HG03558 (cell line): Measurements from ENCODE around the gene NME3.

Experiments used
- ATAC-seq: cut with Tn5 transposase; IDR thresholded peaks from one replicate; pipeline ENCODE4 v1.9.1; 2021; ENCODE audit warnings: moderate number of reproducible peaks; ENCODE audit not compliant: unreplicated experiment; ENCODE audit errors: extremely low read depth

NME3 gene

DNA sequence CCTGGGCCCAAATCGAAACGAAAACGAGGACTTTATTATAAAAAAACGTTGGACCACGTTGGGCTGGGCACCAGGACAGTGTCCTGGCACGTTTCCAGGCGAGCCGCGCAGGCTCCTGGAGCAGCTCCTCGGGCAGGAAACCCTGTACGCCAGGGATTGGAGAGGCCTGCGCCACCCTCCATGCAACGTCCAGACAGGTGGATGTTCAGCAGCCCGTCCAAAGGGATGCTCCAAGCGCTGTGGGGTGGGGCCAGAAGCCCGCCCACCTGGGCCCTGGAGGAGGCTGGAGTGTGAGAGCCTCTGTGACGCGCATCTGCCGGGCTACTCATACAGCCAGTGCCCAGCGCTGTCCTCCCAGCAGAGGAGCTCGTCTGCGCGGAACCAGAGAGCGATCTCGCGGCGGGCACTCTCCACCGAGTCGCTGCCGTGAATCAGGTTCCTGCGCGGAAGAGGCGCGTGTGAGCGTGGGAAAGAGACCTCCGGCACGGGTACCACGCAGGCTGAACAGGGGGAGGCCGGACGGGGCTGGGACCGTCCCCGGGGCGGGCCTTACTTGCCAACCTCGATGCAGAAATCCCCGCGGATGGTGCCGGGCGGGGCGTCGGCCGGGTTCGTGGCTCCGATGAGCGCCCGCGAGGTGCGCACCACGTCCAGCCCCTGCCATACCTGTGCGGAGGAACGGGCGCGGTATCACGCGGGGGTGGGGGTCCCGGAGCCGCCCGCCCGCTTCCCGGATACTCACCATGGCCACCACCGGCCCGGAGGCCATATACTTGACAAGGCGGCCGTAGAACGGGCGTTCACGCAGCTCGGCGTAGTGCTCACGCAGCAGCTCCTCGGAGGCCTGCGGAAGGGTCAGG lies 785 bp downstream of the NME3 start:
- ATAC-seq: no peak

DNA sequence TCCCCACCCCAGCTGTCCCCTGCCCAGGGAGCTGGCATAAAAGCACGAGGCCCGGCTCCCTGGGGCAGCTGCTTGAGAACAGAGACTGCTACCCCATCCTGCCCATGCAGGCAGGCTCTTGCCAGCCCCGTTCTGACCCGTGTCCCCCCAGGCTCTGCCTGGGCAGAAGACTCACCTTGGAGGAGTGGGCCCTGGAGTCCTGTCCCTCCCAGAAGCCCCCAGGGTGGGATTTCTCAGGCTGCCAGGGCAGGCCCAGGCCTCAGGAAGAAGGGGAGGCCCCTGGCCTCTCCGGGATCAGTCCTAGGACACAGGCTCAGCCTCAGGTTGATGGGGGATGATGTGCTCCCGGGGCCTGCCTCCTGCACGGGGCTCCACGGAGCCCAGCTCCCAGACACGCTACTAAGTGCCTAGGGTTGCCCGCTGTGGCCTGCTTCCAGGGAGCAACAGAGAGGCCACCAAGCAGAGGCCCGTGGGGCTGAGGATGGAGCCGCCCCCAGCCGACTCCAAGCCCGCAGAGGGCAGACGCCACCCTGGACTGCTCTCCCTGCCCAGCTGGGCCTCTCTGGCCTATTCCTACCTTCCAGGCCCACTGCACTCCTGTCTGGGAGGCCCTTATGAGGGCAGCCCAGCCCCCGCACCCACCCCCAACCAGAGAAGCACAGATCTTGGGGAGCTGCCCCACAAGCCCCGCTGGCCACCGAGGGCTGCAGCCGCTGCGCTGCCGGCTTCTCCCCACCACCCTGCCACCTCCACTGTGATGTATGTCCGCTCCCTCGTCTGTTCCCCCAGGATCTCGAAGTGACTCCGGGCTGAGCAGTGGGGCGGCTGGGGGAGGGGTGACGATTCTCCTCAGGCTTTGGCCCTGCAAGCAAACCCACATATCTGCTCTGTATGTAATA lies 1.7 kb downstream of the NME3 start:
- ATAC-seq: no peak

DNA sequence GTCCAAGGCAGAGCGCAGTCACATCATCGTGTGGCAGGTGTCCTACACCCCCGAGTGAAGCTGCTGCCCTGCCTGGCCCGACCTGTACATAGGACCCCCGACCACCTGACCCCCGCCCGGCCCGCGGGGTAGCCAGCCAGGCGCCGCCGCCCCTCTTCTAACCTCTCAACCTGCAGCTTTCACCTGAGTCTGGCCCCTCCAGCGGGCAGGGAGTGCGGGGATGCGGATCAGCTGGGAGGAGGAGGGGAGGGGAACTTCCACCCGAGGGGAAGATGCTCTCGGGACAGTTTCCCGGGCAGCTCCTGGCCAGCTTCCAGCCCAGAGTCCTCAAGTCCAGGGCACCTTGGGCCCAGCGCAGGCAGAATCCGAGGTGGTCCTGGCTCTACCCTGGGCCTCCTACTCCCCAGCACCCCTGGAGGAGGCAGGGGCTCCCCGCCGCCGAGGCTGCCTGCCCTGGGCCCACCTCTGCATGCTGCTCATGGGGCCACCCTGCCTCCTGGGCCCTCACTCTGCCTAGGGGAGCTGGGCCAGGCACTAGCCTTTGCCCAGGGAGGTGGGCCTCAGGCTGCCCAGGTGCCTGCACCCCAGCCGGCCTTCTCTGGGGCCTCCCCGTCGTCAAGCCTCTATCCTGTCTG lies 2.5 kb downstream of the NME3 start:
- ATAC-seq: no peak

DNA sequence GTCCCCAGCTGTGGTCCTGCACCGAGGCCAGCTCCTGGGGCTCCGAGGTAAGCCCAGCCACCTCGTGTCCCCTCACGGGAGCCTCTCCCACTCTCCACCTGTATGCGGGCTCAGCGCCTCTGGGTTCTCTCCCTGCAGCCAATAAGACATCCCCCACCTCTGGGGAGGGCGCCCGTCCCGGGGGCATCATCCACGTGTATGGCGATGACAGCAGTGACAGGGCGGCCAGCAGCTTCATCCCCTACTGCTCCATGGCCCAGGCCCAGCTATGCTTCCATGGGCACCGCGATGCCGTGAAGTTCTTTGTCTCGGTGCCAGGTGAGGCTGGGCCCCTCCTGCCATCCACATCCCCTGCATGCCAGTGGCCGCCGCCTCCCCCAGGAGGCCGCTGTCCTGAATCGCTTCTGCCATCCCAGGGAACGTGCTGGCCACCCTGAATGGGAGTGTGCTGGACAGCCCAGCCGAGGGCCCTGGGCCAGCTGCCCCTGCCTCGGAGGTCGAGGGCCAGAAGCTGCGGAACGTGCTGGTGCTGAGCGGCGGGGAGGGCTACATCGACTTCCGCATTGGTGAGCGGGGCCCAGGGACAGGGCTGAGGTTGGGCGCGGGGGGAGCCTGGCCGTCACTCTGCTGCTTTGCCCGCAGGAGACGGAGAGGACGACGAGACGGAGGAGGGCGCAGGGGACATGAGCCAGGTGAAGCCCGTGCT lies 3.1 kb downstream of the NME3 start:
- ATAC-seq: no peak

DNA sequence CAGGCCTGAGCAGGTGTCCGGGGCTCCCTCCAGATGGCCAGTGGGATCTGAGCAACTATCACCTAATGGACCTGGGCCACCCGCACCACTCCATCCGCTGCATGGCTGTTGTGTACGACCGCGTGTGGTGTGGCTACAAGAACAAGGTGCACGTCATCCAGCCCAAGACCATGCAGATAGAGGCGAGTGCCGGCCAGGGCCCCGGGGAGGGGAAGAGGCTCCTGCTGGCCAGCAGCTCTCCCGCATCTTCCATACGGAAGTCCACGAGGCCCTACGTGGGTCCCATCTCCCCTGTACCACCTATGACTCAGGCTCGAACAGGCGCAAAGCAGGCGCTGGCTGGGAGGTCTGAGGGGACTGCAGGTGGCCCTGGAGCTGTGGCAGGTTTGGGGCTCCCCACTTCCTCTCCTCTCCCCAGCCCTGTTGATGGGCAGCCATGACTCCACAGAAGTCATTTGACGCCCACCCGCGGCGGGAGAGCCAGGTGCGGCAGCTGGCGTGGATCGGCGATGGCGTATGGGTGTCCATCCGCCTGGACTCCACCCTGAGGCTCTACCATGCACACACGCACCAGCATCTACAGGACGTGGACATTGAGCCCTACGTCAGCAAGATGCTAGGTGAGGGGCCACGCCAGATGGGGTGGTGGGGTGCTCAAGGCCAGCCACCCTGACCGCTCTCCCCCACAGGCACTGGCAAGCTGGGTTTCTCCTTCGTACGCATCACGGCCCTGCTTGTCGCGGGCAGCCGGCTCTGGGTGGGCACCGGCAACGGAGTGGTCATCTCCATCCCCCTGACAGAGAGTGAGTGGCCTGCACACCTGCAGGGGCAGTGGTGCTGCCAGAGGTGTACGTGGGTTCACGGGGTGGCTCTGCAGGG lies 4.0 kb downstream of the NME3 start:
- ATAC-seq: no peak

DNA sequence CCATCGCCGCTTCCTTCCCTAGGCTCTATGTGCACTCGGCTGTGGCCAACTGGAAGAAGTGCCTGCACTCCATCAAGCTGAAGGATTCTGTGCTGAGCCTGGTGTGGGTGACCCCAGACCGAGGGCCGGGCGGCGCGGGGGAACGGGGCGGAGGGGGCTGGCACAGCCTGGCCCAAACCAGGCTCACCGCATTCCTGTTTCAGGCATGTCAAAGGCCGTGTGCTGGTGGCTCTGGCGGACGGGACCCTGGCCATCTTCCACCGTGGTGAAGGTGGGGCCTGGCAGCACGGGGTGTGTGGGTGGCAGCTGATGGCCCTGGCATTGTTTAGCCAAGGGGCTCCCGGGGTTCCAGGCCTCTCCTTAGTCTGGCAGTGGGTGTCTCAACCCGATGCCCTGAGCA lies 4.6 kb downstream of the NME3 start:
- ATAC-seq: no peak

DNA sequence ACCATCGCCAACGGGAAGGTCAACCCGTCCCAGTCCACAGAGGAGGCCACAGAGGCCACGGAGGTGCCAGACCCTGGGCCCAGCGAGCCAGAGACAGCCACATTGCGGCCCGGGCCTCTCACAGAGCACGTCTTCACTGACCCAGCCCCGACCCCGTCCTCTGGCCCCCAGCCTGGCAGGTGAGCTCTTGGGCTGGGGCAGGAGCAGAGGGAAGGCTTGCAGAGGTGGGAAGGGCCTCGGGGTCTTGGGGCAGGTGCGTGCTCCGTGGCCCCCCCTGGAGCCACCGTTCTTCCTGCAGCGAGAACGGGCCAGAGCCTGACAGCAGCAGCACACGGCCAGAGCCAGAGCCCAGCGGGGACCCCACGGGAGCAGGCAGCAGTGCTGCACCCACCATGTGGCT lies 5.1 kb downstream of the NME3 start:
- no peak for ATAC-seq

DNA sequence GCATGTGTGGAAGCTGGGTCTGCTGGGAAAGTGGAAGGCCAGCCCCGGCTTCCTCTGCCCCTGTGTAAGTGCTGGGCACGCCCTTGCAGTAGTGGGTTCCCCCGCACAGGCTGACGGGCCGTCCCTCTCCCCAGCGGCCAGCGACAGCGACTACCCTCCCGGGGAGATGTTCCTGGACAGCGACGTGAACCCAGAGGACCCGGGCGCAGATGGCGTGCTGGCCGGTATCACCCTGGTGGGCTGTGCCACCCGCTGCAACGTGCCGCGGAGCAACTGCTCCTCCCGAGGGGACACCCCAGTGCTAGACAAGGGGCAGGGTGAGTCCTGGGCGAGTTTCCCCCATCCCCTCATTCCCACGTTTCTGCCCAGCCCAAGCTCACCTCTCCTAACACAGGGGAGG lies 5.5 kb downstream of the NME3 start:
- no peak for ATAC-seq

DNA sequence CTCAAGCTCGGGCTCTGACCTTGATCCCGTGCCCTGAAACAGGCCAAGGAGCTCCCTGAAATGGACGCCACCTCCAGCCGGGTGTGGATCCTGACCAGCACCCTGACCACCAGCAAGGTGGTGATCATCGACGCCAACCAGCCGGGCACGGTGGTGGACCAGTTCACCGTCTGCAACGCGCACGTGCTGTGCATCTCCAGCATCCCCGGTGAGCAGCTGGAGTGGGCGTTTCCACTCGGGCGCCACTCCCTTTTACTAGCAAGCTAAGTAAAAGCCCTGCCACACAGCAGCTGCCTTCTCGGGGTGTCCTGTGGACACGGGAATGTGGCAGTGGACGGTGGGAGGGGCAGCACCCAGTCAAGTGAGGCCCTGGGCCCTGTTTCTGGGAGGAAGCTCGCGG lies 6.4 kb downstream of the NME3 start:
- ATAC-seq: no peak

DNA sequence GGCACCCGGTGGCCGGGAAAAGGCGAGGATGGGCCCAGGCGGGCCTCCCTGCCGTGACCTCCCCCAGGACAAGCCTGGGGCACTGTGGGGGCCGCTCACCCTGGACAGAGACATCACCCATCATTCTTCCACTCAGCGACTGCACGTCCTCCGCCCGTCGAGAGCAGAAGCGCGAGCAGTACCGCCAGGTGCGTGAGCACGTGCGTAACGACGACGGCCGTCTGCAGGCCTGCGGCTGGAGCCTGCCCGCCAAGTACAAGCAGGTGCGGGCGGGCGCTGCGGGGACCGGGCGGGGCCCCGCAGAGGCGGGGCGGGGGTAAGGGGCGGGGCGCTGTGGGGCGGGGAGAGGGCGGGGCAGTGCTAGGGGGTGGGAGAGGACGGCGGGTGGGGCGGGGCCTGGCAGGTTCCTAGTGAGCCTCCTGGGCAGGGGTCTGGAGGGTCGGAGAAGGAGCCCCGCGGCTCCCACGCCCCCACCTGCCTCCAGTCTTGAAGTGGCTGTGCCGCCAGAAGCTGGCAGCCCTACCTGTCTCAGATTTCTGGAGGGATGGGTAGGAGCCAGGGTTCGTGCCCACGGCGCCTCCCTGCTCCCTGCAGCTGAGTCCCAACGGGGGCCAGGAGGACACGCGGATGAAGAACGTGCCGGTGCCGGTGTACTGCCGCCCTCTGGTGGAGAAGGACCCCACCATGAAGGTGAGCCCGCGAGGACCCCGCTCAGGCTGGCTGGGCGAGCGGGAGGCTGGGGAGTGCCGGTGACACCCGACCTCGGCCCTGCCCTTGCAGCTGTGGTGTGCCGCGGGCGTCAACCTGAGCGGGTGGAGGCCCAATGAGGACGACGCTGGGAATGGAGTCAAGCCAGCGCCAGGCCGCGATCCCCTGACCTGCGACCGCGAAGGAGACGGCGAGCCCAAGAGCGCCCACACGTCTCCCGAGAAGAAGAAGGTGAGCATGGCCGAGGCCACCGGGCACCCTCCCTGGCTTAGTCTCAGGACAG lies 7.5 kb downstream of the NME3 start:
- no peak for ATAC-seq

DNA sequence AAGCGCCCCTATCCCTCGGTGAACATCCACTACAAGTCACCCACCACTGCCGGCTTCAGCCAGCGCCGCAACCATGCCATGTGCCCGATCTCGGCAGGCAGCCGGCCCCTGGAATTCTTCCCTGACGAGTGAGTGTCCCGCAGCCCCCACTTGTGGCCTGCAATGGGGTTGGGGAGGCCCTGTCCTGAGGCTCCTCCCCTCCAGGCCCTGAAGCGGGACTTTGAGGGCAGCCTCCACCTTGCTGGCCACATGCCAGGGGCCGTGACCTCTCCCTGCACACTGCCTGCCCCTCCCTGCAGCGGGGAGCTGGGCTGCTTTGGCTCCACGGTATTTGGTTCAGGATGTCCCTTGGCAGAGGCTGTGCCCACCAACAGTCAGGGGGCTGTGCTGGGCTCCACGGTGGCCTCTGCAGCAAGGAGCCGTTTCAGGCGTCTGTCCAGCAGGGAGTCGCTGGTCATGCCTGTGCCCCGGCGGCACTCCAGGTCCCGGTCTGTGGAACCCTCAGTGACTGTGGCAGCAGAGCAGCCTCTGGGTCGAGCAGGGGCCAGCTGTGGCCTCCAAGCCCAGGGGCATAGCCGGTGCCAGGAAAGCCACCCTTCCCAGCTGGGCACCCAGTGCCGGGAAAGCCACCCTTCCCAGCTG lies 8.3 kb downstream of the NME3 start:
- no peak for ATAC-seq

DNA sequence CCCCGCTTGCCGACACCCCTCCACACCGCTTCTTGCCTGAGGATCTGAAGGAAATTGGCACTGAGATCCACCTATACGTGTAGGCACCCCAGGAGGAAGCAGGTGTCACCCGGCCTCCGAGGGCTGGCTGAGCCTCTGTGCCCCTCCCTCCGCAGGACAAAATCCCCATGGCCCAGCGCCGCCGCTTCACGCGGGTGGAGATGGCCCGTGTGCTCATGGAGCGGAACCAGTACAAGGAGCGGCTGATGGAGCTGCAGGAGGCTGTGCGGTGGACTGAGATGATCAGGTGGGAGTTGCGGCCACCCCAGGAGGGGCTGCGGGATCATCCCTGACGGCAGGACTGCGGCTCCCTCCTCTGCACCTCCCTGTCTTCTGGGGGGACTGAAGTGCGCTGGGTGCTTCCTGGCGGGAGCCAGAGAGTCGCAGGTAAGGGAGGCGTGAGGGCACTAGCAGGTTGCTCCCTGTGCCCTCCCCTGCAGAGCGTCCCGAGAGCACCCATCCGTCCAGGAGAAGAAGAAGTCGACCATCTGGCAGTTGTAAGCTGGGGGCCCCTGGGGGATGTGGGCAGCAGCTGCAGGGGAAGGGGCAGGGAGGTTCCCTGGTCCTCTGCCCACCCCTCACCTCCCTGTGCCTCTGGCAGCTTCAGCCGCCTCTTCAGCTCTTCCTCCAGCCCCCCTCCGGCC lies 9.0 kb downstream of the NME3 start:
- ATAC-seq: no peak

DNA sequence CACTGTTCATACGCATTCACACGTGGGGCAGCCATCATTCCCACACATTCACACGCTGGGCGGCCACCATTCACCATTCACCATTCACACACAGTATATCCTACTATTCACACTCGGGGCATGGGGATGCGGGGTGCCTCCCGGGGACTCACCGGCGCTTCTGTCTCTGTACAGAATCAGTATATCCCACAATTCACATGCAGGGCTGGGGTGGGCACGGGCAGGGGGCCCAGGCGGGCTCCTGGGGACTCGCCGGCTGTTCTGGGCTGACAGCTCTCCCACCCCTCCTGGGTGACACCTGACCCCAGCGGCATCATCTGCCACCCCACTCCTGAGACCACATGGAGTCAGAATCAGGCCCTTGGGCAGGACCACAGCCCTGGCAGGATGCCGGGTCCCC lies 9.6 kb downstream of the NME3 start:
- ATAC-seq: no peak

DNA sequence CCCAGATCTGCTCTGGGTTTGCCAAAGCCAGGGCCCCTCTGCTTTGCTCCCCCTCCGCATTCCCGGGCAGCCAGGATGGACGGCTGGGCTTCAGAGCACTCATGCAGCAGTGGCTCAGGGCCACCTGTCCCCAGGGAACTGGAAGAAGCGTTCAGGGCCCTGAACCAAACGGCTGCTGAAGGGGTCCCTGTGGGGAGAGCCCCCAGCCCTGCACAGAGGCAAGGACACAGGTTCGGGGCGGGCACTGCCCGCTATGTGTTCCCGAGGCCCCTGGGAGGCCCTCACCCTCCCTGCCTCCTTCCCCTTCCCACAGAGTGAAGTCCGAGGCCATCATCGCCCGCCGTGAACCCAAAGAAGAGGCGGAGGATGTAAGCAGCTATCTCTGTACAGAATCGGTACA lies 10.4 kb downstream of the NME3 start:
- ATAC-seq: no peak

DNA sequence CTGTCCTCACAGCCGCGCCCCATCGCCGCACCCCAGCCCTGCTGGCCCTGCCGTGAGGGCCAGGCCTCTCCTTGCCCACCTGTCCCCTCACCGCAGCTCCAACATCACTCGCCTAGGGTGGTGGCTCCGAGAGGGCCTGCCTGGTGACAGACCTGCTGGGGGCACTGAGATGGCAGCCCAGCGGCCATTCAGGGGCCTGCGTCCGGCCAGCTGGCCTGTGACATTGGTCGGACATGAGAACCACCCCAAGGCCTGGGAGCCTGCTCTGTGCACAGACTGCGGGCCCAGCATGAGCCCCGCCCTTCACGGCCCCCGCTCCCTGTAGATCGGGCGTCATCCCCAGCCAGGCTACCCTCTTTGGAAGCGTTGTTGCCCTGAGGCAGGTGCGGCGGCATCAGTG lies 11.8 kb downstream of the NME3 start:
- no peak for ATAC-seq

DNA sequence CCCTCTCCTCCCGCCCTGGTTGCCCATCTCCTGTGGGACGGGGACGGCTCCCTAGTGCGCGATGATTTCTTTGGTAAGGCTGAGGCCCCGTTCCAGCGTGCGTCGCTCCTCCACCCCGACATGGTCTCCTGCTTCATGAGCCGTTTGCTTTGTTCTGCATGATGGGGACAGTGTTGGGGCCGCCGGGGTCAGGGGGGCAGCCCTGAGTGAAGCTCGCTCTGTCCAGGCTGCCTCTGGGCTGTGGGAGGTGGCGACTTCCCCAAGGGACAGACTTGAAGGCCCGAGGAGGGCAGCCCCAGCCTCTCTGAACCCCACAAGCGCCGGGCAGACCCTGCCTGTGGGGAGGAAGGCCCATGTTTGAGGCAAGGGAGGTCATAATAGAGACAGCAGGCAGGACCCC lies 12.4 kb downstream of the NME3 start:
- no peak for ATAC-seq

DNA sequence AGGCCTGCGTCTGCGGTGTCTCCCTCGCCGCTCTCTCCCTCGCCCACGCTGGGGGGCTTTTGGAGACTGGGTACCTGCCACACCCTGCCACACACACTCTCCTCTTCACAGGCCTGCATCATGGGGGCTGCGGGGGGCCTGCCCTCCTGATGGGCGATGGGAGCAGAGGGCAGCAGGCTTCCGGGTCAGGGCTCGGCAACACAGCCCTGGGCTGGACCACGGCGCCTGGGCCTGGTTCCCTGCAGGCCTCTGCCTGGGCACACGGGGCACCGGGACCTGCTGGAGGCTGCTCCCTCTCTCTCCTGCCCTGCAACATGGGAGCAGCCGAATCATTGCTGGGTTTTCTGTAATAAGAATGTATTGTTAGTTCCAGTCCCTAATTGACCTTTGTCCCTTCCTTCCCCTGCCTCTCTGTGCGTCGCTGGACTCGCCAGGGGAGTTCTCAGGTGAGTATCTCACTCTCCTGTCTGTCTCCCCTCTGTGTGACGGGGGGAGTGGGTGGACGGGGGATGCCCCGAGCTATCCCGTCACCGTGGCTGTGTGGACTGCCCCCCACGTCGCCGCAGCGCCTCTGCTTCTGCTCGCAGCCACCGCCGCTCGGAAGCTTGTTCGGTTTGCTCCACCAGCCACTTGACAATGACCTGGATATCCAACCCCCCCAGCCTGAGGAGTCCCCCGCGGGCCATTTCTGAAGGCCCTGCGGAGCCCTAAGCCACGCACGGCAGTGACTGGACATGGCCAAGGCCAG lies 13.5 kb downstream of the NME3 start:
- no peak for ATAC-seq
